ENCODE results near the gene IRX3.
A peak's percentile ranks its signal among the peaks of the same experiment; 100 is the strongest.

IRX3 gene

GRCh38 chr16:54290833-54291655 is 4.5 kb upstream of the IRX3 start:
- no peak for DNase-seq (ENCODE audit: low spot score)

GRCh38 chr16:54289945-54290832 is 3.6 kb upstream of the IRX3 start:
- no peak for DNase-seq (ENCODE audit: low spot score)

- DNase-seq (ENCODE audit: low spot score): no peak
These were observed 2.8 kb upstream of the IRX3 start for GRCh38 chr16:54289242-54289944.

- DNase-seq (ENCODE audit: low spot score): no peak
These were observed 2.3 kb upstream of the IRX3 start for GRCh38 chr16:54288835-54289241.

GRCh38 chr16:54288030-54288834 is 1.6 kb upstream of the IRX3 start:
- no peak for DNase-seq (ENCODE audit: low spot score)

GRCh38 chr16:54287131-54288029 is 793 bp upstream of the IRX3 start:
- no peak for DNase-seq (ENCODE audit: low spot score)

GRCh38 chr16:54286090-54286365 is 559 bp downstream of the IRX3 start:
- no peak for DNase-seq (ENCODE audit: low spot score)

GRCh38 chr16:54285414-54286089 is 1.0 kb downstream of the IRX3 start:
- no peak for DNase-seq (ENCODE audit: low spot score)

- DNase-seq (ENCODE audit: low spot score): no peak
These were observed 1.6 kb downstream of the IRX3 start for GRCh38 chr16:54284931-54285413.

- no peak for DNase-seq (ENCODE audit: low spot score)
These were observed 2.2 kb downstream of the IRX3 start for GRCh38 chr16:54284319-54284930.

GRCh38 chr16:54283725-54284318 is 2.8 kb downstream of the IRX3 start:
- no peak for DNase-seq (ENCODE audit: low spot score)

GRCh38 chr16:54282928-54283724 is 3.5 kb downstream of the IRX3 start:
- no peak for DNase-seq (ENCODE audit: low spot score)

GRCh38 chr16:54282202-54282927 is 4.2 kb downstream of the IRX3 start:
- DNase-seq (ENCODE audit: low spot score): peak; percentile 32

- no peak for DNase-seq (ENCODE audit: low spot score)
These were observed 4.9 kb downstream of the IRX3 start for GRCh38 chr16:54281535-54282201.

- DNase-seq (ENCODE audit: low spot score): no peak
These were observed 5.8 kb downstream of the IRX3 start for GRCh38 chr16:54280751-54281150.

- DNase-seq (ENCODE audit: low spot score): no peak
These were observed 8.5 kb downstream of the IRX3 start for GRCh38 chr16:54277845-54278703.

All from activated CD4-positive, alpha-beta T cell treated with anti-CD3 and anti-CD28 coated beads, Interleukin-2, Interleukin-4, amounts not matched to agents 100 ng/mL and 50 ng/mL, durations not matched to agents 16 hours and 8 hours (primary cell).